Endothelial cell of umbilical vein (primary cell): ENCODE data around the gene SAXO1. TPM values are rescaled to one million over a fixed set of nuclear protein-coding genes. Genes with fewer than 3 reads are reported as not detected.

Experiments used
- BruUV-seq: library from RNA; stranded (reverse); fragments of 400-500 nt; replicated peaks from 2 replicates; lab custom pipeline; 2021; lab: Mats Ljungman, UMichigan
- CTCF ChIA-PET: fragments of 300-600, 350-600 bp; sonication (Branson Sonifier 250); formaldehyde crosslinking; loops from one replicate; lab custom pipeline; 2021; ENCODE audit warnings: antibody characterized with exemption, inconsistent platforms; lab: Charles Lee
- POLR2A ChIA-PET: fragments of 300-600, 350-600 bp; sonication (Branson Sonifier 250); formaldehyde crosslinking; loops from one replicate; lab custom pipeline; 2021; ENCODE audit warnings: antibody characterized with exemption, inconsistent platforms; lab: Charles Lee
- DNase-seq: peaks from one replicate; pipeline ENCODE4 v3.0.0-alpha.2; 2011; ENCODE audit warnings: low read depth, low spot score
- FAIRE-seq: peaks from 2 replicates; lab custom pipeline; 2011; peaks lifted over from hg19 to GRCh38; lab: Jason Lieb, UNC
- H2AFZ ChIP-seq: 2 replicates; pipeline ENCODE4 v1.6.0; 2012; ENCODE audit warnings: low read depth, low read length, control low read depth, inconsistent platforms
- H3K27ac ChIP-seq: 2 replicates; pipeline ENCODE4 v1.5.1; 2011; ENCODE audit warnings: low read depth, mild to moderate bottlenecking, control low read depth, low read length, moderate library complexity; ENCODE audit not compliant: insufficient read depth
- H3K27me3 ChIP-seq, 2 experiments: 2 replicates each; pipeline versions ENCODE4 v1.6.0 to v1.6.1; 2011; ENCODE audit warnings: low read length in 2 of 2, mixed read lengths in 1 of 2; ENCODE audit not compliant: control insufficient read depth in 2 of 2, insufficient read depth in 2 of 2
- H3K36me3 ChIP-seq, 2 experiments: 2 replicates in 1 of 2; 3 replicates in 1 of 2; pipeline ENCODE4 v1.5.1; 2011; ENCODE audit warnings: low read length in 2 of 2, mild to moderate bottlenecking in 1 of 2, moderate library complexity in 1 of 2; ENCODE audit not compliant: control insufficient read depth in 2 of 2, insufficient read depth in 2 of 2; ENCODE audit errors: extremely low read depth in 1 of 2
- H3K4me1 ChIP-seq: 3 replicates; pipeline ENCODE4 v1.5.1; 2011; ENCODE audit warnings: mild to moderate bottlenecking, low read length; ENCODE audit not compliant: control insufficient read depth, insufficient read depth; ENCODE audit errors: extremely low read depth
- H3K4me2 ChIP-seq: 2 replicates; pipeline ENCODE4 v1.6.1; 2011; ENCODE audit warnings: low read length, control low read depth, mixed read lengths; ENCODE audit not compliant: insufficient read depth
- H3K4me3 ChIP-seq, 3 experiments: fragments of 200-600 bp in 1 of 3; sonication (generic), shearing (Covaris generic) in 1 of 3; replicated peaks in 1 of 3; 2 replicates each; pipeline ENCODE4 v1.5.1; 2011 to 2016; ENCODE audit warnings: control low read depth in 3 of 3, low read length in 3 of 3, mild to moderate bottlenecking in 2 of 3, inconsistent platforms in 1 of 3, low read depth in 1 of 3, moderate library complexity in 1 of 3; ENCODE audit not compliant: insufficient read depth in 1 of 3
- H3K79me2 ChIP-seq: 2 replicates; pipeline ENCODE4 v1.6.0; 2012; ENCODE audit warnings: low read length, inconsistent platforms; ENCODE audit not compliant: control insufficient read depth, insufficient read depth
- H3K9ac ChIP-seq: replicated peaks from 2 replicates; pipeline ENCODE3; 2011; ENCODE audit warnings: low read length, control low read depth; ENCODE audit not compliant: insufficient read depth; ENCODE audit errors: extremely low read depth
- H3K9me1 ChIP-seq: replicated peaks from 3 replicates; pipeline ENCODE4 v1.6.0; 2011; ENCODE audit warnings: mild to moderate bottlenecking, low read length; ENCODE audit not compliant: control insufficient read depth, insufficient read depth; ENCODE audit errors: extremely low read depth
- H3K9me3 ChIP-seq: replicated peaks from 2 replicates; pipeline ENCODE4 v1.5.1; 2012; ENCODE audit warnings: low read length, inconsistent platforms; ENCODE audit not compliant: control insufficient read depth, insufficient read depth
- H4K20me1 ChIP-seq: replicated peaks from 2 replicates; pipeline ENCODE3; 2011; ENCODE audit warnings: mild to moderate bottlenecking, low read length; ENCODE audit not compliant: control insufficient read depth, insufficient read depth; ENCODE audit errors: extremely low read depth
- CTCF ChIP-seq, 2 donors: IDR thresholded peaks; 1 replicate in 1 of 2; 2 replicates in 1 of 2; pipeline ENCODE4 v1.5.1; 2011; ENCODE audit warnings: low read length in 2 of 2, mild to moderate bottlenecking in 2 of 2, moderate library complexity in 2 of 2, control low read depth in 1 of 2, inconsistent platforms in 1 of 2, low read depth in 1 of 2; ENCODE audit not compliant: insufficient read depth in 1 of 2; ENCODE audit errors: extremely low read depth in 1 of 2
- EZH2 ChIP-seq: IDR thresholded peaks from 2 replicates; pipeline ENCODE4 v1.6.1; 2012; ENCODE audit warnings: borderline replicate concordance, low read depth, mild to moderate bottlenecking, moderate library complexity, low read length, inconsistent platforms; ENCODE audit not compliant: severe bottlenecking
- FOS ChIP-seq: IDR thresholded peaks from 2 replicates; pipeline ENCODE4 v1.6.1; 2011; ENCODE audit warnings: mild to moderate bottlenecking, low read length, moderate library complexity, borderline replicate concordance; ENCODE audit not compliant: insufficient read depth
- GATA2 ChIP-seq: IDR thresholded peaks from 2 replicates; pipeline ENCODE4 v1.7.0; 2011; ENCODE audit warnings: low read depth, mild to moderate bottlenecking, moderate library complexity, mixed read lengths, low read length; ENCODE audit not compliant: insufficient read length, insufficient read depth
- JUN ChIP-seq: IDR thresholded peaks from 2 replicates; pipeline ENCODE4 v1.6.1; 2011; ENCODE audit warnings: borderline replicate concordance, low read depth; ENCODE audit not compliant: insufficient read length, insufficient read depth
- MAX ChIP-seq: IDR thresholded peaks from 2 replicates; pipeline ENCODE4 v1.6.1; 2011; ENCODE audit not compliant: insufficient read depth, insufficient read length
- MYC ChIP-seq: IDR thresholded peaks from one replicate; pipeline ENCODE4 v1.6.1; 2011; ENCODE audit warnings: mild to moderate bottlenecking, low read depth, low read length
- POLR2A ChIP-seq: IDR thresholded peaks from 2 replicates; pipeline ENCODE4 v1.6.1; 2012; ENCODE audit warnings: low read depth, mild to moderate bottlenecking, control low read depth, low read length
- POLR2AphosphoS5 ChIP-seq: IDR thresholded peaks from 2 replicates; pipeline ENCODE4 v1.6.1; 2012; ENCODE audit warnings: low read depth, mild to moderate bottlenecking, control low read depth, low read length, moderate library complexity; ENCODE audit not compliant: insufficient read depth
- dilution Hi-C: fragments of 300-500 bp; cut with MboI; formaldehyde crosslinking; loops from one replicate; pipeline ENCODE4 v1.15.0; 2019; ENCODE audit warnings: low sequenced_read_pairs; ENCODE audit not compliant: extremely low pct_ligation_motif_present
- intact Hi-C: fragments of 100-400 bp; cut with micrococcal nuclease; formaldehyde crosslinking; loops from one replicate; pipeline ENCODE4 v1.10.0; 2022
- polyA plus RNA-seq, 4 experiments: library from polyadenylated mRNA; depleted of rRNA in 3 of 4; stranded (reverse) in 3 of 4; unstranded in 1 of 4; fragments of >200 nt; gene quantifications; 2 replicates each; pipeline versions ENCODE4 v1.2.1 to v1.2.3, GENCODE V29; 2011 to 2012; ENCODE audit warnings: missing spikeins in 1 of 4
- total RNA-seq: library from RNA; stranded (reverse); gene quantifications from 2 replicates; pipeline ENCODE4 v1.2.3, GENCODE V29; 2021

The SAXO1 gene
- total and polyA plus RNA-seq, 2 donors (not counting 3 experiments of a cell fraction or from before 2014, with no cell fraction given), result not detected

- H3K9me1 ChIP-seq, result no peaks in the 10 kb centered on the region
- no peak overlapping the region for H3K4me2 ChIP-seq
- peaks cover 0 to 6% of the 10 kb centered on the region in 2 experiments for H3K27me3 ChIP-seq
- ChIA-PET CTCF (no interaction called here), POLR2A (no interaction called here)
- no peaks in the 10 kb centered on the region for H4K20me1 ChIP-seq
- no peaks in the 10 kb centered on the region for H3K4me1 ChIP-seq
- H3K27ac ChIP-seq, result no peak overlapping the region
- intact Hi-C loops, result no loop called here
- dilution Hi-C loops, result no loop called here
- no peaks in the 10 kb centered on the region for H3K36me3 ChIP-seq
- no peak overlapping the region for H3K4me3 ChIP-seq
- no peak overlapping the region for H3K9ac ChIP-seq
- H3K9me3 ChIP-seq, result no peaks in the 10 kb centered on the region
- no peaks in the 10 kb centered on the region for H3K79me2 ChIP-seq
- no peak overlapping the region for H2AFZ ChIP-seq
- FAIRE-seq (no peak), DNase-seq (no peak)
- TF ChIP-seq JUN, result no peak
- no peak for TF ChIP-seq CTCF (IDR thresholded peaks at IDR 0.05; ENCODE audit: extremely low read depth in 1 of 2, insufficient read depth in 1 of 2, low read depth in 1 of 2, low read length in 2 of 2)
- no peak for TF ChIP-seq POLR2A
- no peak for TF ChIP-seq MYC
- no peak for TF ChIP-seq FOS
- no peak for TF ChIP-seq EZH2
- no peak for TF ChIP-seq POLR2AphosphoS5
- no peak for TF ChIP-seq GATA2
- no peak for TF ChIP-seq MAX
- no TSS peak for BruUV-seq
Observed at GRCh38 chr9:18996211-18996610, 36.8 kb downstream of the SAXO1 start.
